Hepatocyte (in vitro differentiated cells): Measurements from ENCODE around the gene PLXNC1. TPM values are rescaled to one million over a fixed set of nuclear protein-coding genes. Genes with fewer than 3 reads are reported as not detected.

Experiments
- DNase-seq: peaks from one replicate; pipeline ENCODE4 v3.0.0-alpha.2; 2016; ENCODE audit warnings: low spot score
- H2AFZ ChIP-seq: fragments of 200-600 bp; sonication (generic); 2 replicates; pipeline ENCODE4 v1.6.0; 2016; ENCODE audit warnings: antibody characterized with exemption, mild to moderate bottlenecking
- H3K27ac ChIP-seq: fragments of 200-600 bp; sonication (generic); 2 replicates; pipeline ENCODE4 v1.5.1; 2016; ENCODE audit warnings: mild to moderate bottlenecking
- H3K27me3 ChIP-seq: fragments of 200-600 bp; sonication (generic); 2 replicates; pipeline ENCODE4 v1.6.1; 2016
- H3K36me3 ChIP-seq: fragments of 200-600 bp; sonication (generic); replicated peaks from 2 replicates; pipeline ENCODE4 v1.5.1; 2016; ENCODE audit warnings: low read depth; ENCODE audit not compliant: insufficient read depth
- H3K4me1 ChIP-seq: fragments of 200-600 bp; sonication (generic); 2 replicates; pipeline ENCODE4 v1.5.1; 2016; ENCODE audit warnings: mild to moderate bottlenecking, moderate library complexity; ENCODE audit not compliant: insufficient read depth
- H3K4me2 ChIP-seq: fragments of 200-600 bp; sonication (generic); 2 replicates; pipeline ENCODE4 v1.6.0; 2016
- H3K4me3 ChIP-seq: fragments of 200-600 bp; sonication (generic); 2 replicates; pipeline ENCODE4 v1.5.1; 2016; ENCODE audit warnings: mild to moderate bottlenecking
- H3K79me2 ChIP-seq: fragments of 200-600 bp; sonication (generic); 2 replicates; pipeline ENCODE4 v1.6.0; 2017; ENCODE audit warnings: mild to moderate bottlenecking
- H3K9me2 ChIP-seq: fragments of 200-600 bp; sonication (generic); replicated peaks from 2 replicates; pipeline ENCODE4 v1.6.0; 2017; ENCODE audit warnings: mild to moderate bottlenecking; ENCODE audit not compliant: insufficient read depth
- H3K9me3 ChIP-seq: fragments of 200-600 bp; sonication (generic); 2 replicates; pipeline ENCODE4 v1.5.1; 2016; ENCODE audit warnings: low read depth, mild to moderate bottlenecking
- H4K20me1 ChIP-seq: fragments of 200-600 bp; sonication (generic); 2 replicates; pipeline ENCODE4 v1.6.0; 2016; ENCODE audit warnings: mild to moderate bottlenecking; ENCODE audit not compliant: insufficient read depth, poor library complexity, severe bottlenecking
- CTCF ChIP-seq: fragments of 200-600 bp; sonication (generic); IDR thresholded peaks from 2 replicates; pipeline ENCODE4 v1.5.1; 2016; ENCODE audit warnings: antibody characterized with exemption, mild to moderate bottlenecking; ENCODE audit not compliant: poor library complexity
- EZH2 ChIP-seq: fragments of 200-600 bp; sonication (generic); IDR thresholded peaks from 2 replicates; pipeline ENCODE4 v1.6.1; 2016; ENCODE audit warnings: antibody characterized with exemption, mild to moderate bottlenecking, borderline replicate concordance
- EZH2phosphoT487 ChIP-seq: fragments of 200-600 bp; sonication (generic); IDR thresholded peaks from one replicate; pipeline ENCODE4 v1.6.1; 2018; ENCODE audit warnings: antibody characterized with exemption, mild to moderate bottlenecking, low read depth, moderate library complexity; ENCODE audit not compliant: unreplicated experiment, severe bottlenecking
- WGBS: methylation state at CpG from one replicate; pipeline ENCODE4 v1.1.6; 2016; ENCODE audit warnings: low lambda C conversion rate; ENCODE audit errors: missing lambda C conversion rate; 5-methylcytosine and 5-hydroxymethylcytosine counted together
- polyA plus RNA-seq: library from polyadenylated mRNA; unstranded; fragments of >200 nt; fragmentation: Nextera tagmentation; extraction: Ambion mirVana; gene quantifications from 2 replicates; pipeline ENCODE4 v1.2.1, GENCODE V29; 2016
- total RNA-seq: library from RNA; depleted of rRNA; stranded (reverse); fragments of >200 nt; gene quantifications from 2 replicates; pipeline ENCODE4 v1.2.3, GENCODE V29; 2014

PLXNC1 gene
- total and polyA plus RNA-seq, 2 experiments from 2014 or later = 6.7 to 23.2 TPM

DNA sequence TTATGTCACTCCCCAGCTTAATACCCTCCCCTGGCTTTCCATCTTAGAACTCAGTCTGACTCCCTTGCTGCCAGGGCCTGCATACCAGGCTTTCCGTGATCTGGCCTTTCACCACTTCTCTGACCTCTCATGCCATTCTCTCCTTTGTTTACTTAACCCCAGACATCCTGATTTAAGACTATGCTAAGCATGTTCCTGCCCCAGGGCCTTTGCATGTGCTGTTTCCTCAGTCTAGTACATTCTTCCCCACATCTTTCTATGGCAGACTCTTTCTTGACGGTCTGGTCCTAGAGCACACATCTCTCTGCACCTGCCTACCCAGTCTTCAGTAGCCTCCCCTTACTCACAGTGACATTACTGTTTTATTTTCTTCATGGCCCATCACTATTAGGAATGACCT is 42.2 kb downstream of the PLXNC1 start:
- H4K20me1 ChIP-seq = no peaks in the 10 kb centered on the region
- H3K9me2 ChIP-seq = no peaks in the 10 kb centered on the region
- no peak overlapping the region for H2AFZ ChIP-seq
- H3K27ac ChIP-seq = no peak overlapping the region
- no peaks in the 10 kb centered on the region for H3K9me3 ChIP-seq
- H3K36me3 ChIP-seq = no peaks in the 10 kb centered on the region
- 44% methylated on average over 2 of the region's 2 CpGs for WGBS
- H3K27me3 ChIP-seq = peaks cover 6% of the 10 kb centered on the region
- no peaks in the 10 kb centered on the region for H3K79me2 ChIP-seq
- DNase-seq = no peak
- H3K4me1 ChIP-seq = peaks cover 8% of the 10 kb centered on the region
- TF ChIP-seq CTCF (no peak), EZH2 (no peak), EZH2phosphoT487 (no peak)
- H3K4me2 ChIP-seq = no peak overlapping the region
- no peak overlapping the region for H3K4me3 ChIP-seq

- no peak overlapping the region for H3K4me2 ChIP-seq
- no peak overlapping the region for H3K4me3 ChIP-seq
- no peaks in the 10 kb centered on the region for H3K36me3 ChIP-seq
- no peak overlapping the region for H2AFZ ChIP-seq
- TF ChIP-seq EZH2 (no peak), CTCF (no peak), EZH2phosphoT487 (no peak)
- DNase-seq = no peak
- 98% methylated on average over 2 of the region's 2 CpGs for WGBS
- no peaks in the 10 kb centered on the region for H3K79me2 ChIP-seq
- H3K27ac ChIP-seq = no peak overlapping the region
- H4K20me1 ChIP-seq = no peaks in the 10 kb centered on the region
- peaks cover 8% of the 10 kb centered on the region for H3K4me1 ChIP-seq
- peaks cover 6% of the 10 kb centered on the region for H3K27me3 ChIP-seq
- H3K9me3 ChIP-seq = no peaks in the 10 kb centered on the region
- H3K9me2 ChIP-seq = no peaks in the 10 kb centered on the region
These were observed 42.6 kb downstream of the PLXNC1 start for GRCh38 chr12:94191023-94191422.

GRCh38 chr12:94191811-94192210 is 43.4 kb downstream of the PLXNC1 start:
- Histone ChIP-seq H3K9me3 (no peaks in the 10 kb centered on the region), H4K20me1 (no peaks in the 10 kb centered on the region), H3K4me1 (peaks cover 4% of the 10 kb centered on the region), H3K9me2 (no peaks in the 10 kb centered on the region), H3K36me3 (no peaks in the 10 kb centered on the region), H3K27ac (no peak overlapping the region), H3K79me2 (no peaks in the 10 kb centered on the region), H2AFZ (no peak overlapping the region), H3K4me3 (no peak overlapping the region), H3K4me2 (no peak overlapping the region), H3K27me3 (peaks cover 6% of the 10 kb centered on the region)
- WGBS = 82% methylated on average over 1 of the region's 1 CpG
- no peak for DNase-seq
- TF ChIP-seq EZH2 = no peak
- TF ChIP-seq EZH2phosphoT487 = no peak
- TF ChIP-seq CTCF = no peak

- Histone ChIP-seq H3K79me2 (no peaks in the 10 kb centered on the region), H3K27ac (no peak overlapping the region), H3K4me2 (no peak overlapping the region), H3K36me3 (no peaks in the 10 kb centered on the region), H4K20me1 (no peaks in the 10 kb centered on the region), H3K27me3 (peaks cover 3% of the 10 kb centered on the region), H3K4me3 (no peak overlapping the region), H3K9me2 (no peaks in the 10 kb centered on the region), H3K4me1 (no peaks in the 10 kb centered on the region), H2AFZ (no peak overlapping the region), H3K9me3 (no peaks in the 10 kb centered on the region)
- TF ChIP-seq CTCF (no peak), EZH2phosphoT487 (no peak), EZH2 (no peak)
- no peak for DNase-seq
These were observed 44.1 kb downstream of the PLXNC1 start for GRCh38 chr12:94192506-94192905.
